Breast epithelium (tissue), 3 donors: ENCODE data around the gene IL18RAP.

ENCODE experiments used
- POLR2A ChIP-seq: fragments of 450-650 bp; IDR thresholded peaks from one replicate; pipeline ENCODE4 v1.6.1; 2016; ENCODE audit warnings: antibody characterized with exemption, mild to moderate bottlenecking, moderate library complexity
- POLR2AphosphoS5 ChIP-seq, 3 donors: sonication (generic); formaldehyde crosslinking; IDR thresholded peaks; one replicate each; pipeline ENCODE4 v1.6.1; 2017; ENCODE audit warnings: antibody characterized with exemption in 3 of 3
- TF ChIP-seq, protein P1 (sequence below), 3 donors: fragments of 450-650 bp; IDR thresholded peaks; one replicate each; pipeline ENCODE4 v1.5.1; 2016 to 2017; ENCODE audit warnings: antibody characterized with exemption in 3 of 3, mild to moderate bottlenecking in 3 of 3, moderate library complexity in 3 of 3

DNA sequence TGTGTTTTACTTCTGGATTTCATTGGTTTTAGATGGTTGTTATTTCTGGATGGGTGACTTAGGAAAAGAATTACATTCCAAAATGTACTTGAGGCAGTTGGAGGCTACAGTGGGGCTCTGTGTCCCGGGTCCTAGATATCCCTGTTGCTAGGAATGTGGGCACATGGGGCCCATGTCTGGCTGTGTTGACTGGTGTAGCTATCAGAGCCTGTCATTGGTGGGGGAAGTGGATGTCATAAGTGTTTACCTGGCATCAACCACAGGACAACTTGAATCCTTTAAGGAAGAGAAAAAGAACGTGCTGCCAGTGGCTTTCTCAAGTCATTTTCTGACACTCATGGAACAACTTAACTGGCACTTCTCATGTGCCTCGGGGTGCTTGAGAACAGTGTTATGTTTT is 37.0 kb upstream of the IL18RAP start:
- TF ChIP-seq, protein P1, sequence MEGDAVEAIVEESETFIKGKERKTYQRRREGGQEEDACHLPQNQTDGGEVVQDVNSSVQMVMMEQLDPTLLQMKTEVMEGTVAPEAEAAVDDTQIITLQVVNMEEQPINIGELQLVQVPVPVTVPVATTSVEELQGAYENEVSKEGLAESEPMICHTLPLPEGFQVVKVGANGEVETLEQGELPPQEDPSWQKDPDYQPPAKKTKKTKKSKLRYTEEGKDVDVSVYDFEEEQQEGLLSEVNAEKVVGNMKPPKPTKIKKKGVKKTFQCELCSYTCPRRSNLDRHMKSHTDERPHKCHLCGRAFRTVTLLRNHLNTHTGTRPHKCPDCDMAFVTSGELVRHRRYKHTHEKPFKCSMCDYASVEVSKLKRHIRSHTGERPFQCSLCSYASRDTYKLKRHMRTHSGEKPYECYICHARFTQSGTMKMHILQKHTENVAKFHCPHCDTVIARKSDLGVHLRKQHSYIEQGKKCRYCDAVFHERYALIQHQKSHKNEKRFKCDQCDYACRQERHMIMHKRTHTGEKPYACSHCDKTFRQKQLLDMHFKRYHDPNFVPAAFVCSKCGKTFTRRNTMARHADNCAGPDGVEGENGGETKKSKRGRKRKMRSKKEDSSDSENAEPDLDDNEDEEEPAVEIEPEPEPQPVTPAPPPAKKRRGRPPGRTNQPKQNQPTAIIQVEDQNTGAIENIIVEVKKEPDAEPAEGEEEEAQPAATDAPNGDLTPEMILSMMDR (IDR thresholded peaks at IDR 0.05): no peak
- no peak for TF ChIP-seq POLR2AphosphoS5 (IDR thresholded peaks at IDR 0.05)
- no peak for TF ChIP-seq POLR2A
